SK-N-MC (cell line): Measurements from ENCODE around the gene DNAH6.

Experiments used
- EZH2 ChIP-seq: fragments of 200-600 bp; sonication (generic); IDR thresholded peaks from one replicate; pipeline ENCODE4 v1.6.1; 2017; ENCODE audit warnings: antibody characterized with exemption
- FOXP2 ChIP-seq: optimal IDR thresholded peaks from 2 replicates; pipeline ENCODE3; 2011; ENCODE audit warnings: mild to moderate bottlenecking, moderate library complexity; ENCODE audit not compliant: insufficient read depth; ENCODE audit errors: extremely low read length, control extremely low read depth
- POLR2AphosphoS5 ChIP-seq: IDR thresholded peaks from 2 replicates; pipeline ENCODE4 v1.6.1; 2012; ENCODE audit warnings: mild to moderate bottlenecking, low read depth, low read length, borderline replicate concordance

DNA sequence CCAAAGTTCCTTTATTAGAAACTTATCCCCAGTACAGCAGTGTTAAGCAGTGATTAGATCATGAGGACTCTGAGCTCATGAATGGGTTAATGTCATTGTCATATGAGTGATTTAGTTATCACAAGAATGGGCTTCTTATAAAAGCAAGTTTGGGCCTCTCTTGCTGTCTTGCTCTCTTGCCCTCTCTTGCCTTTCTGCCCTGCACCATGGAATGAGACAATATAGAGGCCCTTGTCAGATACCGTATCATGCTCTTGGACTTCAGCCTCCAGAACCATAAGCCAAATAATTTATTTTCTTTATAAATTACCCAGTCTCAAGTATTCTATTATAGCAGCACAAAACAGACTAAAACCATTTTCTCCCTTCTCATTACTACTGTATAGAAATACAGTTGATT is 238.8 kb downstream of the DNAH6 start:
- TF ChIP-seq EZH2: no peak
- TF ChIP-seq POLR2AphosphoS5: no peak
- TF ChIP-seq FOXP2: no peak
